Gastrocnemius medialis (tissue), 4 donors: ENCODE results near the gene SLC17A5. TPM values are rescaled to one million over a fixed set of nuclear protein-coding genes. Genes with fewer than 3 reads are reported as not detected.

ENCODE experiments used
- ATAC-seq, 2 donors: fragments of 150-250 bp; one replicate each; pipeline ENCODE4 v1.9.1; 2016
- DNase-seq, 2 donors: peaks; one replicate each; pipeline ENCODE4 v3.0.0-alpha.2; 2019
- H3K27ac ChIP-seq, 4 donors: fragments of 200-600 bp; sonication (generic); 1 replicate in 1 of 4; 2 replicates in 3 of 4; pipeline ENCODE4 v1.5.1; 2016 to 2018; ENCODE audit warnings: mild to moderate bottlenecking in 2 of 4, moderate library complexity in 1 of 4
- H3K27me3 ChIP-seq, 3 donors: fragments of 200-600 bp; sonication (generic) in 2 of 3; 1 replicate in 1 of 3; 2 replicates in 2 of 3; pipeline versions ENCODE4 v1.5.1 to v1.6.0; 2016 to 2019; ENCODE audit warnings: mild to moderate bottlenecking in 1 of 3, moderate library complexity in 1 of 3
- H3K36me3 ChIP-seq, 2 donors: fragments of 200-600 bp; sonication (generic) in 1 of 2; one replicate each; pipeline ENCODE4 v1.5.1; 2017 to 2018
- H3K4me1 ChIP-seq, 2 donors: fragments of 200-600 bp; sonication (generic) in 1 of 2; one replicate each; pipeline ENCODE4 v1.5.1; 2016 to 2017; ENCODE audit warnings: mild to moderate bottlenecking in 2 of 2
- H3K4me3 ChIP-seq, 4 donors: fragments of 200-600 bp; sonication (generic) in 3 of 4; 1 replicate in 1 of 4; 2 replicates in 3 of 4; pipeline ENCODE4 v1.5.1; 2016 to 2019; ENCODE audit warnings: mild to moderate bottlenecking in 2 of 4
- H3K9me3 ChIP-seq, 3 donors: fragments of 200-600 bp; sonication (generic) in 2 of 3; 1 replicate in 1 of 3; 2 replicates in 2 of 3; pipeline ENCODE4 v1.5.1; 2016 to 2019
- POLR2A ChIP-seq, 2 donors: fragments of 450-650 bp; IDR thresholded peaks; one replicate each; pipeline ENCODE4 v1.6.1; 2017; ENCODE audit warnings: antibody characterized with exemption in 2 of 2, mild to moderate bottlenecking in 2 of 2, moderate library complexity in 2 of 2
- in situ Hi-C, 4 donors: fragments of 200-750 bp; cut with MboI; loops; one replicate each; pipeline versions ENCODE4 v1.15.0 to v1.8.0; 2017; ENCODE audit warnings: low sequenced_read_pairs in 4 of 4
- intact Hi-C: fragments of 100-400 bp; cut with DNase I; formaldehyde crosslinking; loops from one replicate; pipeline ENCODE4 v1.15.1; 2023; ENCODE audit warnings: low total_unique reads
- total RNA-seq, 4 donors: library from RNA; depleted of rRNA; stranded (reverse); fragments of >200 nt; gene quantifications; one replicate each; pipeline versions ENCODE4 v1.1.0 to v1.2.3, GENCODE V29; 2016
- TF ChIP-seq, protein P1 (sequence below), 5 experiments: fragments of 450-650 bp in 3 of 5; fragments of 200-600 bp in 2 of 5; sonication (generic) in 2 of 5; IDR thresholded peaks in 4 of 5; conservative IDR thresholded peaks in 1 of 5; 1 replicate in 4 of 5; 2 replicates in 1 of 5; pipeline ENCODE4 v1.5.1; 2016 to 2019; ENCODE audit warnings: antibody characterized with exemption in 5 of 5, mild to moderate bottlenecking in 3 of 5, moderate library complexity in 3 of 5

SLC17A5 gene
- total RNA-seq, 4 donors from 2014 or later: 2.6 to 11.5 (median 5.4) TPM

DNA sequence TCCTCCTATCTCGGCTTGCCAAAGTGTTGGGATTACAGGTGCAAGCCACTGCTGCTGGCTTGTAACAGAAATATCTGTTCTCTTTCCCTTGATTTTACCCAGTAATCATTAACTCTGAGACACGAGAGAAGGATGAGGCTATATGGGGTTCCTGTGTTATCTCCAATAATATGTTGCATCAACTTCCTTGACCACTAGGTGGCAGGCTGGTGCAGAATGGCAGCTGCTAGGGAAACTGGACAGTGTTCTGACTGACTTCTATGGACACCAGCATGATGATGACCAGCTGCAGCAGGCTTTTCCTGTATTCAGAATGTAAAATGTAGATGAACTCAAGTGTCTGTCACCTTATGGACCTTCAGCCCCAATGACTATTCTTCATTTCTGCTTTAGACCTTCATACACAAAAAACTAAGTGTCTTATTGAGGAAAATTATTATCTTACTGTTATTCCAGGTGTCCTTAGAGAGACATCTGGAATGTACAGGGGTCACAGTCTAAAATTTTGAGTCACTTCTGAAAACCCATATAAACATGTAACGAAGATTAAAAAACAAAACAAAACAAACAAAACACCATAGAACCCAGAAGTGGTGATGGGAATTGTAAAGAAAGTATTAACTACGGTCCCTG is 21.8 kb upstream of the SLC17A5 start:
- DNase-seq (peak; percentile 40 to 48), ATAC-seq (peak; percentile 86 to 89)
- in situ Hi-C loops: loop anchor here in 2 of 4 donors (10.0 kb wide), 1 partner anchor 59 kb away; no protein-coding TSS in a partner anchor
- intact Hi-C loops: loop anchor here (1.0 kb wide), 2 partner anchors 58 to 1534 kb away; no protein-coding TSS in a partner anchor
- TF ChIP-seq POLR2A (IDR thresholded peaks at IDR 0.05): no peak
- TF ChIP-seq, protein P1, sequence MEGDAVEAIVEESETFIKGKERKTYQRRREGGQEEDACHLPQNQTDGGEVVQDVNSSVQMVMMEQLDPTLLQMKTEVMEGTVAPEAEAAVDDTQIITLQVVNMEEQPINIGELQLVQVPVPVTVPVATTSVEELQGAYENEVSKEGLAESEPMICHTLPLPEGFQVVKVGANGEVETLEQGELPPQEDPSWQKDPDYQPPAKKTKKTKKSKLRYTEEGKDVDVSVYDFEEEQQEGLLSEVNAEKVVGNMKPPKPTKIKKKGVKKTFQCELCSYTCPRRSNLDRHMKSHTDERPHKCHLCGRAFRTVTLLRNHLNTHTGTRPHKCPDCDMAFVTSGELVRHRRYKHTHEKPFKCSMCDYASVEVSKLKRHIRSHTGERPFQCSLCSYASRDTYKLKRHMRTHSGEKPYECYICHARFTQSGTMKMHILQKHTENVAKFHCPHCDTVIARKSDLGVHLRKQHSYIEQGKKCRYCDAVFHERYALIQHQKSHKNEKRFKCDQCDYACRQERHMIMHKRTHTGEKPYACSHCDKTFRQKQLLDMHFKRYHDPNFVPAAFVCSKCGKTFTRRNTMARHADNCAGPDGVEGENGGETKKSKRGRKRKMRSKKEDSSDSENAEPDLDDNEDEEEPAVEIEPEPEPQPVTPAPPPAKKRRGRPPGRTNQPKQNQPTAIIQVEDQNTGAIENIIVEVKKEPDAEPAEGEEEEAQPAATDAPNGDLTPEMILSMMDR (IDR thresholded peaks at IDR 0.05 in 4 of 5, conservative IDR thresholded peaks at IDR 0.05 in 1 of 5): peak; percentile 43 to 89 (median 75)
- Histone ChIP-seq H3K27ac (no peak overlapping the region), H3K4me1 (no peaks in the 10 kb centered on the region), H3K4me3 (no peak overlapping the region), H3K9me3 (no peaks in the 10 kb centered on the region), H3K27me3 (no peaks in the 10 kb centered on the region), H3K36me3 (no peaks in the 10 kb centered on the region)

DNA sequence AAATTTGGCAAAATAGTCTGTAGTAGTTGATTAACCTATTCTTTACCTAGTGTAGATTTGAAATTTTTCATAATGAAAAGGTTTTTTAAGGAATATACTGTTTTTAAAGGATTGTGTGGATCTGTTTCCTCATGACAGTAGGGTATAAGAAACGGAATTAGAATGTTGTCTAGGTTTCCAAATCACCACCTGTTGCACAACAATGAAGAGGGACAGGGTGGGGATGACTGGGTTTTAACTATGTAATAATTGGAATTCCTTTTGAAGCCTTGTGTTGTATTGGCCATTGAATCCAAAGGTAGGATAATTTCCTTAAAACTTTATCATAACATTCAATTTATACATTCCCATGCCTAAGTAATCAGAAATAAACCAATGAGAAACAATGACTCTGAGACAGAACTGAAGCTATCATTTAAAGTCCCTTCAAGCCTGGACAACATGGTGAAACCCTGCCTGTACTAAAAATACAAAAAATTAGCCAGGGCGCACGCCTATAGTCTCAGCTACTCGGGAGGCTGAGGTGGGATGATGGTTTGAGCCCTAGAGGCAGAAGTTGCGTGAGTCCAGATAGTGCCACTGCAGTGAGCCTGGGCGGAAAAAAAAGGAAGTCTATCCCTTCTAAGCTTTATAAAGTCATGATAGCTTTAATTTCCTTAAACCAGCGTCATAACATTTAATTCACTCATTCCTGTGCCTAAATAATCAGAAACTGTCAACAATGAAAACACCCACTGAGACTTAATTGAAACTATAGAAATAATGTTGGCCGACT is 18.3 kb upstream of the SLC17A5 start:
- Histone ChIP-seq H3K4me3 (no peak overlapping the region), H3K4me1 (no peaks in the 10 kb centered on the region), H3K36me3 (no peaks in the 10 kb centered on the region), H3K27me3 (no peaks in the 10 kb centered on the region), H3K9me3 (no peaks in the 10 kb centered on the region), H3K27ac (no peak overlapping the region)
- no peak for ATAC-seq
- DNase-seq: no peak
- intact Hi-C loops: no loop called here
- in situ Hi-C loops: loop anchor here in 3 of 4 donors (10.0 to 25.0 kb wide), 2 partner anchors 63 to 1540 kb away; partner anchors contain the start of gene COL12A1 (in 1 of the 3)
- TF ChIP-seq, protein P1 (IDR thresholded peaks at IDR 0.05 in 4 of 5, conservative IDR thresholded peaks at IDR 0.05 in 1 of 5): no peak
- no peak for TF ChIP-seq POLR2A (IDR thresholded peaks at IDR 0.05)

DNA sequence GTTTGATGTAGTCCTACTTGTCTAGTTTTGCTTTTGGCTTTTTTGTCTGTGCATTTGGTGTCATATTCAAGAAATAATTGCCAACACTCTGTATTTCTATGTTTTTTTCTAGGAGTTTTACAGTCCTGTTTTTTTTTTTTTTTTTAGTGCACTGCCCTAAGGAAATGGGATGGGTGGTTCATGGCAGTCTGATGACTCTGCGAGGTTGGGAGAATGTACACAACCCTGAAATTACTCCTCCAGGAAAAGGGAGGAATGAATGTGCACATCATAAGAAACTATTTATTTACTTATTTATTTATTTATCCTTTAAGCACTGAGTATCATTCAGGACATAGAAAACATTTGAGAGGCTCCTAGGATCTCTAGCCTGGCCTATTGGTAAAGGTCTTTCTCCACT is 15.2 kb upstream of the SLC17A5 start:
- no peaks in the 10 kb centered on the region for H3K27me3 ChIP-seq
- in situ Hi-C loops: loop anchor here in 1 of 4 donors (25.0 kb wide), 1 partner anchor 1543 kb away; the partner anchor contains the start of gene COL12A1

DNA sequence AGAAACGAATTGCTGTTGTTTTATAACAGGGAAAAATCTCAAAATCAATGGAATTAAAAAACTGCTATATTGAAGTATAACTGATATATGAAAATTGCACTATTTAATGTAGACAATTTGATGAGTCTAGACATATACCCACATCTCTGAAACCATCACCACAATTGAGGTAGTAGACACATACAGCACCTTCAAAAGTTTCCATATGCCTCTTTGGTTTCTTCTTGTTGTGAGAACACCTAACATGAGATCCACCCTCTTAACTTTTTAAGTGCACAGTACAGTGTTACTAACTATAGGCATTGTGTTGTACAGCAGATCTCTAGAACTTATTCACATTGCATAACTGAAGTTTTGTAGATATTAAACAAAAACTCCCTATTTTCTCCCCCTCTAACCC is 14.0 kb upstream of the SLC17A5 start:
- no peak for DNase-seq
- in situ Hi-C loops (loop anchor here in 1 of 4 donors (25.0 kb wide), 1 partner anchor 1545 kb away; the partner anchor contains the start of gene COL12A1), intact Hi-C loops (no loop called here)
- Histone ChIP-seq H3K4me1 (peaks cover 0 to 7% of the 10 kb centered on the region in 2 donors), H3K27ac (no peak overlapping the region), H3K27me3 (no peaks in the 10 kb centered on the region), H3K4me3 (no peak overlapping the region), H3K36me3 (no peaks in the 10 kb centered on the region), H3K9me3 (no peaks in the 10 kb centered on the region)
- TF ChIP-seq, protein P1 (IDR thresholded peaks at IDR 0.05 in 4 of 5, conservative IDR thresholded peaks at IDR 0.05 in 1 of 5): no peak
- no peak for TF ChIP-seq POLR2A (IDR thresholded peaks at IDR 0.05)
- ATAC-seq: no peak

More for the DNA sequence above, 15.2 kb upstream of the SLC17A5 start:
- H3K27ac ChIP-seq: no peak overlapping the region
- no peaks in the 10 kb centered on the region for H3K9me3 ChIP-seq
- DNase-seq (no peak), ATAC-seq (no peak)
- no peak for TF ChIP-seq POLR2A (IDR thresholded peaks at IDR 0.05)
- TF ChIP-seq, protein P1 (IDR thresholded peaks at IDR 0.05 in 4 of 5, conservative IDR thresholded peaks at IDR 0.05 in 1 of 5): no peak
- H3K4me3 ChIP-seq: no peak overlapping the region
- H3K36me3 ChIP-seq: no peaks in the 10 kb centered on the region
- intact Hi-C loops: no loop called here
- H3K4me1 ChIP-seq: peaks cover 0 to 7% of the 10 kb centered on the region in 2 donors
